Right cardiac atrium (tissue), 5 donors: ENCODE measurements around the gene TPPP2. TPM values are rescaled to one million over a fixed set of nuclear protein-coding genes. Genes with fewer than 3 reads are reported as not detected.
A peak's percentile ranks its signal among the peaks of the same experiment; 100 is the strongest.
"Not testable (repeated sequence)": the region's sequence is repeated elsewhere in the genome, so short reads cannot be mapped to it uniquely, and the experiment has no call there.

Experiments used
- ATAC-seq, 2 donors: fragments of 200-7000 bp; cut with Tn5 transposase; one replicate each; pipeline versions ENCODE4 v1.8.0 to v1.9.1; 2020; ENCODE audit warnings: moderate library complexity in 2 of 2, mild to moderate bottlenecking in 1 of 2
- DNase-seq, 3 donors: peaks; one replicate each; pipeline ENCODE4 v3.0.0-alpha.2; 2020
- H3K27ac ChIP-seq: one replicate; pipeline ENCODE4 v1.5.1; 2013; ENCODE audit warnings: mild to moderate bottlenecking, low read length, control low read depth, moderate library complexity
- H3K27me3 ChIP-seq: one replicate; pipeline ENCODE4 v1.6.1; 2013; ENCODE audit not compliant: control insufficient read depth, insufficient read depth
- H3K4me1 ChIP-seq: one replicate; pipeline ENCODE4 v1.6.1; 2013; ENCODE audit warnings: low read length; ENCODE audit not compliant: control insufficient read depth, insufficient read depth
- H3K4me3 ChIP-seq: one replicate; pipeline ENCODE4 v1.5.1; 2013; ENCODE audit warnings: low read length, control low read depth
- H3K9me3 ChIP-seq: one replicate; pipeline ENCODE4 v1.6.1; 2013; ENCODE audit warnings: low read length; ENCODE audit not compliant: control insufficient read depth
- WGBS: extraction: QIAGEN DNeasy Blood & Tissue Kit; methylation state at CpG from one replicate; pipeline ENCODE4 v1.1.7; 2013; 5-methylcytosine and 5-hydroxymethylcytosine counted together
- intact Hi-C, 4 donors: fragments of 100-400 bp; cut with DNase I; formaldehyde crosslinking; loops; one replicate each; pipeline versions ENCODE4 v1.11.0 to v1.14.0; 2022 to 2023
- long read RNA-seq, 4 donors: library from polyadenylated mRNA; unstranded; transcript quantifications; one replicate each; pipeline ENCODE4 v2.0.0, GENCODE V29; 2020 to 2021
- polyA plus RNA-seq: library from polyadenylated mRNA; stranded (reverse); fragments of 200-250 nt; gene quantifications from one replicate; pipeline ENCODE4 v1.2.3, GENCODE V29; 2013
- total RNA-seq, 4 donors: library from RNA; stranded (reverse); fragmentation: NEBNext Ultra II Directional; extraction: Animal tissue kit (Norgen Biotek cat#: 25700); gene quantifications; one replicate each; pipeline ENCODE4 v1.2.1, GENCODE V29; 2021
- donor health status: healthy with polysubstance abuse.
- donor health status: DM: no; HTN: yes; CAD: no.
- donor health status: DM: no; HTN: no; CAD: no.
- donor health status: DM: no; HTN: yes; CAD: no; lungs with severe emphysema.
- donor health status: DM: yes; HTN: yes; CAD: no.

Gene TPPP2
- total RNA-seq (1 to 10 TPM in 3 of 4 donors, under 1 TPM in 1; 0.56 to 1.7 (median 1.1) TPM), polyA plus RNA-seq (0.43 TPM)
- long read RNA-seq, donor 1, partial matches to known transcripts, result 0 of 1 reads
- long read RNA-seq, donor 1, other reads (novel, unspliced or antisense), result 1 of 1 reads
- long read RNA-seq, donor 2, partial matches to known transcripts, result 0 of 1 reads
- long read RNA-seq, donor 2, other reads (novel, unspliced or antisense), result 0 of 1 reads
- long read RNA-seq, donor 3, partial matches to known transcripts, result 0 of 4 reads
- long read RNA-seq, donor 3, other reads (novel, unspliced or antisense), result 0 of 4 reads
- long read RNA-seq, donor 4, result 0 reads

DNA sequence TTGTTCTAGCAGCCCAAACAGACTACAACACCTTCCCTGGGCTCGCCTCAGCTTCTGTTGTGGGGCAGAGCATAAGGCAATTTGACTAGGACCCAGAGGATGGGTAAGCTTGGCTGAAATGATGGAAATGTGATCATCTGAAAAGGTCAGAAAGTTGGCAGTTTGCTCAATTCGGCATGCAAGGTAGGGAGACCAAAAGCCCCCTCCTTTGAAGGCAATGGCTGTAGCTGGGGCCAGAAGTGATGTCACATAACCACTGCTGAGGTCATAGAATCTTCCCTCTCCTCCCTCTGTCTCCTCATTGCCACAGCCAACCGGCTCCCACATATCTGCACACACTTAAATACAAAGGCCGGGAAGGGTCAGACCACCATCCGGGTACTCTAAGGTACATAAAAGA lies at the start of gene TPPP2:
Gene TPPP2, plus strand, starts transcription at position 301 of the 400 bp plus-strand sequence. CDS start 365 bp downstream, outside the sequence.
- intact Hi-C loops, result no loop called here

DNA sequence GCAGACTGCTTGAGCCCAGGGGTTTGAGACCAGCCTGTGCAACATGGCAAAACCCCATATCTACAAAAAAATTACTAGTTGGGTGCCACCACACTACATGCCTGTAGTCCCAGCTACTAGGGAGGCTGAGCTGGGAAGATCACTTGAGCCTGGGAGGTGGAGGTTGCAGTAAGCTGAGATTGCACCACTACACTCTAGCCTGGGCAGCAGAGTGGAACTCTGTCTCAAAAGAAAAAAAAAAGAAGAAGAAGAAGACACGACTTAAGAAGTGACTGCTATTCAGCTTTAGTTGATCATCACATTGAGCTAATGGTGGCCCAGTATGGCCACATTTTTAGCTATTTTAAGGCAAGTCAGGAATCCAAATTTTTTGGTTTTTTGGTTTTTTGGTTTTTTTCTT lies 49.1 kb upstream of the TPPP2 start:
- Histone ChIP-seq H3K9me3 (no peaks in the 10 kb centered on the region), H3K4me3 (no peak overlapping the region), H3K27ac (no peak overlapping the region), H3K4me1 (no peaks in the 10 kb centered on the region), H3K27me3 (no peaks in the 10 kb centered on the region)
- intact Hi-C loops, result no loop called here
- ATAC-seq, result no peak
- WGBS, result 72% methylated on average over 1 of the region's 1 CpG
- no peak for DNase-seq

More for the DNA sequence above, at the start of gene TPPP2:
- 92% methylated on average over 5 of the region's 5 CpGs for WGBS
- DNase-seq, result no peak
- Histone ChIP-seq H3K27me3 (no peaks in the 10 kb centered on the region), H3K4me1 (peaks cover 8% of the 10 kb centered on the region), H3K27ac (no peak within 1 kb of the TSS), H3K9me3 (no peaks in the 10 kb centered on the region), H3K4me3 (no peak within 1 kb of the TSS)
- no peak for ATAC-seq

GRCh38 chr14:20982646-20983369 lies 47.2 kb upstream of the TPPP2 start:
- Histone ChIP-seq H3K27me3 (no peaks in the 10 kb centered on the region), H3K9me3 (no peaks in the 10 kb centered on the region), H3K4me1 (no peaks in the 10 kb centered on the region), H3K4me3 (no peak overlapping the region), H3K27ac (no peak overlapping the region)
- 80% methylated on average over 2 of the region's 2 CpGs for WGBS
- no peak for ATAC-seq
- intact Hi-C loops, result no loop called here
- no peak for DNase-seq

DNA sequence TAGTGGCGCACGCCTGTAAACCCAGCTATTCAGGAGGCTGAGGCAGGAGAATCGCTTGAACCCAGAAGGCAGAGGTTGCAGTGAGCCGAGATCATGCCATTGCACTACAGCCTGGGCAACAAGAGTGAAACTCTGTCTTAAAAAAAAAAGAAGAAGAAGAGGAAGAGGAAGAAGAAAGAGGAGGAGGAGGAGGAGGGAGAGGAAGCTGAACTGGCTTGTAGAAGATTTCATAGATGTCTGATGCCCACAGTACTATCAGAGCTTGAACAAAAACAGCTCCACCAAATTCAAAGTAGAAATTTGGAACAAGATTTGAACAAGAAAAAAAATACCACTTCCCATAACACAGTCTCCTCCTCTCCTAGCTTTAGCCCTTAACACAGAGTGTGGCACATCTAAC lies 44.4 kb upstream of the TPPP2 start:
- DNase-seq, intact Hi-C loops, H3K4me1 ChIP-seq, ATAC-seq, H3K27me3 ChIP-seq, H3K9me3 ChIP-seq, H3K27ac ChIP-seq, H3K4me3 ChIP-seq: not testable (repeated sequence)
- 86% methylated on average over 4 of the region's 4 CpGs for WGBS

DNA sequence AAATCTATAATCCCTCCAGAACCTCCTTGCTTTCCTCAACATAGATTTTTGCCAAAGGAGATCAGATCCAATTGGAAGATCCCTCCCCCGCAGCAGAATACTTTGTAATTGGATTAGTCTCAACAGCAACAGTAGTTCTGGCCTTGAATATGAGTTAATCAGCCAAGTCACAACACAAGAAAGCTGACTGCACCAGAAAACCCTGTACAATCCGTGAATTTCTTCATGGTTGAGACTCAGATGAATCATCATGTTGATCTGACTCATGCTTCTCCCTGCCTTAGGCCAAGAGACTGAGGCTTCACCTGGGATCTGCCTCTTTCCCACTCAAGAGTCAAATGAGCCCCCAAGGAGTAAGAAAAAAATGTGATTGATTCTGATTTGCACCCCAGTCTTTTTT lies 43.2 kb upstream of the TPPP2 start:
- H3K9me3 ChIP-seq, result no peaks in the 10 kb centered on the region
- no peak overlapping the region for H3K27ac ChIP-seq
- no peak for DNase-seq
- H3K27me3 ChIP-seq, result no peaks in the 10 kb centered on the region
- ATAC-seq, result peak; percentile 51 to 60
- peaks cover 3% of the 10 kb centered on the region for H3K4me1 ChIP-seq
- intact Hi-C loops, result no loop called here
- H3K4me3 ChIP-seq, result no peak overlapping the region
- WGBS, result 41% methylated on average over 2 of the region's 2 CpGs

DNA sequence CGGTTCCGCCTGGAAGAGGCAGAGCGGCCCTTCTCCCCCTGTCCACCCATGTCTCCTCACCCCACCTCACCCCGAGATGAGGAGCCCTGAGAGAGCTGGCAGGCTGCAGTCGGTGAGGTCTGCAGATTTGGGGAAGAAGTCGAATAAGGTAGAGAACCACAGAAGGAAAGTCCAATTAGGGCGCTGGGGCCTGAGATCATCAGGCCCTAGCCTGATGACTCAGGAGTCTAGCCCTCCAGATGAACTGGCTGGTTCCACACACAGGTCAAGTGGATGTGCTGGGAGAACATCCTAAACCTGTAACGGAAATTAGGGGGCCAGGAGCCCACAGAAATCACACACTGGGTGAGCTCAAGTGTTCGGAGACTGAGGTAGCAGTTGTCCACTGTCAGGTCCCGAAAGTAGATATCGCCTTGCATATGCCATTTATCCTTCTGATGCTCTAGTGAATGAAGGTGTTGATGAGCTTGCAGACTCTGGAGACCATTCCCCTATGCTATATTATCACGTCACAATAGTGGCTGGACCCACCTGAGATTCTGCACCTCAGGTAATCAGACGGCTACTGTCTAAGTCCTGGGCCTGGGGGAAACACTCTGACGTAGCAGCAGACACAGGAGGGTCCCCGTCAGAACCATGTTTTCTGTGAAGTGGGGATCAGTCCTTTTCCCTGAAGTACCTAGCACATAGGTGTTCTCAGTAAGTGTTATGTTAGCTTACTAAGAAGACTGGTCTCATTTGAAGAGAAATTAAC lies 41.1 kb upstream of the TPPP2 start:
- H3K27me3 ChIP-seq, result no peaks in the 10 kb centered on the region
- no peak for ATAC-seq
- no peaks in the 10 kb centered on the region for H3K9me3 ChIP-seq
- peak overlapping the region; percentile 54 for H3K27ac ChIP-seq
- 90% methylated on average over 15 of the region's 15 CpGs for WGBS
- intact Hi-C loops, result no loop called here
- H3K4me1 ChIP-seq, result peaks cover 3% of the 10 kb centered on the region
- DNase-seq, result no peak
- peak overlapping the region; percentile 100 for H3K4me3 ChIP-seq

DNA sequence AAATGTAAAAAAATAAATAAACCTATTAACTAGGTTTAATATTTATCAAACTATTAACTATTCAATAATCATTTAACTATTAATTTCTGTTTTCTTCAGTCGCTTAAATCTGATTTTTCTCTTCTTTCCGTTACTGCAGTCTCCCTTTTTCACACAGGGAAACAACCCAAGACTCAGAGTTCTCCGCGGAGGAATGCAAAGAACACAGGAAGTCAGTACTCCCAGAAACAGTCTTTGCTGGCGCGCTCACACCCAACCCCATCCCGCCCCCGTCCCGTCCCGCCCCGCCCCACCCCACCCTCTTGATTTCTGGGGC lies 40.6 kb upstream of the TPPP2 start:
- DNase-seq (no peak), ATAC-seq (no peak)
- Histone ChIP-seq H3K27me3 (no peaks in the 10 kb centered on the region), H3K9me3 (no peaks in the 10 kb centered on the region), H3K27ac (no peak overlapping the region), H3K4me1 (peaks cover 3% of the 10 kb centered on the region), H3K4me3 (peak overlapping the region; percentile 100)
- intact Hi-C loops, result no loop called here
- WGBS, result under 1% methylated on average over 11 of the region's 11 CpGs

GRCh38 chr14:20989787-20990600 lies 40.0 kb upstream of the TPPP2 start, which contains the start of gene METTL17:
TSS of gene METTL17 (plus strand) at chr14:20989980. CDS start at chr14:20990003, 23 bp downstream.
- H3K27me3 ChIP-seq, result no peaks in the 10 kb centered on the region
- intact Hi-C loops, result no loop called here
- peaks cover 3% of the 10 kb centered on the region for H3K4me1 ChIP-seq
- H3K9me3 ChIP-seq, result no peaks in the 10 kb centered on the region
- WGBS, result under 1% methylated on average over 42 of the region's 42 CpGs
- ATAC-seq (peak; percentile 94 to 95), DNase-seq (peak; percentile 90 to 95 (median 94))
- H3K4me3 ChIP-seq, result peak within 1 kb of the TSS; percentile 100
- H3K27ac ChIP-seq, result peak within 1 kb of the TSS; percentile 93

DNA sequence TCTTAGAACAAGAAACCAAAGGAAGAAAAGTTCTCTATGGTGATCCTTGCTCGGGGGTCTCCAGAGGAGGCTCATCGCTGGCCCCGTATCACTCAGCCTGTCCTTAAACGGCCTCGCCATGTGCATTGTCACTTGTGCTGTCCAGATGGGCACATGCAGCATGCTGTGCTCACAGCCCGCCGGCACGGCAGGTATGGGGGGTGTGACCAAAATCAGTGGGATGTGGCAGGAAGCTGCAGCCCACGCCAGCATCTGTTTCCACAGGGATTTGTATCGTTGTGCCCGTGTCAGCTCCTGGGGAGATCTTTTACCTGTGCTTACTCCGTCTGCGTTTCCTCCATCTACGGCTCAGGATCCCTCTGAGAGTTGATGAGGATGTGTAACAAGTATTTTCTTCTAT lies 33.5 kb upstream of the TPPP2 start:
- ATAC-seq (no peak), DNase-seq (no peak)
- intact Hi-C loops, result no loop called here
- H3K27me3 ChIP-seq, result no peaks in the 10 kb centered on the region
- no peak overlapping the region for H3K4me3 ChIP-seq
- no peak overlapping the region for H3K27ac ChIP-seq
- no peaks in the 10 kb centered on the region for H3K4me1 ChIP-seq
- no peaks in the 10 kb centered on the region for H3K9me3 ChIP-seq
- 85% methylated on average over 14 of the region's 14 CpGs for WGBS

GRCh38 chr14:20997115-20997514 lies 32.9 kb upstream of the TPPP2 start:
- intact Hi-C loops, result no loop called here
- H3K9me3 ChIP-seq, result no peaks in the 10 kb centered on the region
- H3K27ac ChIP-seq, result no peak overlapping the region
- ATAC-seq (no peak), DNase-seq (no peak)
- 70% methylated on average over 4 of the region's 4 CpGs for WGBS
- H3K4me1 ChIP-seq, result no peaks in the 10 kb centered on the region
- H3K27me3 ChIP-seq, result no peaks in the 10 kb centered on the region
- H3K4me3 ChIP-seq, result no peak overlapping the region
